ENCODE data around the gene IFTAP. TPM values are rescaled to one million over a fixed set of nuclear protein-coding genes. Genes with fewer than 3 reads are reported as not detected.
"Not testable (repeated sequence)": the region's sequence is repeated elsewhere in the genome, so short reads cannot be mapped to it uniquely, and the experiment has no call there.

Gene IFTAP
- polyA plus RNA-seq (ENCODE audit: insufficient read length) = 39.7 TPM

GRCh38 chr11:36594316-36594989 is at the start of gene IFTAP:
Gene IFTAP, plus strand, starts transcription at chr11:36594502. Its CDS starts 15,602 bp downstream, at chr11:36610104.
- DNase-seq = peak; percentile 90

GRCh38 chr11:36550385-36551115 is 43.8 kb upstream of the IFTAP start:
- DNase-seq = no peak

- DNase-seq = not testable (repeated sequence)
Measured at GRCh38 chr11:36557390-36557789, 36.9 kb upstream of the IFTAP start.

GRCh38 chr11:36557991-36558390 is 36.3 kb upstream of the IFTAP start:
- no peak for DNase-seq

DNA sequence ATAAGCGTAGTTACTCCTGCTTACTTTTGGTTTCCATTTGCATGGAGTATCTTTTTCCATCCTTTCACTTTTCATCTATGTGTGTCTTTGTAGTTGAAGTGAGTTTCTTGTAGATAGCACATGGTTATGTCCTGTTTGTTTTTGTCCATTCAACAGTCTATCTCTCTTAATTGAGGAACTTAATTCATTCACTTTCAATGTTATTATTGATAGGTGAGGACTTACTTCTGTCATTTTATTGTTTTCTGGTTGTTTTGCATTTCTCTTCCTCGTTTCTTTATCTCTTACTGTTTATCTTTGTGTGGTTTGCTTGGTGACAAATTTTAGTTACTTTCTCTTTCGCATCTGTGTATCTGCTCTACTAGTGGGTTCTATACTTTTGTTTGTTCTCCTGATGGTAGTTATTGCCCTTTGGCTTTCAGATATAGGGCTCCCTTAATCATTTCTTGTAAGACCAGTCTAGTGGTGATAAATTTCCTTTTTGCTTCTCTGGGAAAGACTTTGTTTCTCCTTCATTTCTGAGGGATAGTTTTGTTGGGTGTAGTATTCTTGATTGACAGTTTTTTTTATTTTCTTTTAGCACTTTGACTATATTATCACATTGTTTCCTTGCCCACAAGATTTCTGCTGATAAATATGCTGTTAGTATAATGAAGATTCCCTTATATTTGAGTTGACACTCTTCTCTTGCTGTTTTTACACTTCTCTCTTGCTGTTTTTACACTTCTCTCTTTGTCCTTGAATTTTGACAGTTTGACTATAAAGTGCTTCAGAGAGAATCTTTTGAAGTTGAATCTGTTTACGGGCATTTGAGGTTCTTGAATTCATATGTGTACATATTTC is 35.5 kb upstream of the IFTAP start:
- DNase-seq = no peak

DNA sequence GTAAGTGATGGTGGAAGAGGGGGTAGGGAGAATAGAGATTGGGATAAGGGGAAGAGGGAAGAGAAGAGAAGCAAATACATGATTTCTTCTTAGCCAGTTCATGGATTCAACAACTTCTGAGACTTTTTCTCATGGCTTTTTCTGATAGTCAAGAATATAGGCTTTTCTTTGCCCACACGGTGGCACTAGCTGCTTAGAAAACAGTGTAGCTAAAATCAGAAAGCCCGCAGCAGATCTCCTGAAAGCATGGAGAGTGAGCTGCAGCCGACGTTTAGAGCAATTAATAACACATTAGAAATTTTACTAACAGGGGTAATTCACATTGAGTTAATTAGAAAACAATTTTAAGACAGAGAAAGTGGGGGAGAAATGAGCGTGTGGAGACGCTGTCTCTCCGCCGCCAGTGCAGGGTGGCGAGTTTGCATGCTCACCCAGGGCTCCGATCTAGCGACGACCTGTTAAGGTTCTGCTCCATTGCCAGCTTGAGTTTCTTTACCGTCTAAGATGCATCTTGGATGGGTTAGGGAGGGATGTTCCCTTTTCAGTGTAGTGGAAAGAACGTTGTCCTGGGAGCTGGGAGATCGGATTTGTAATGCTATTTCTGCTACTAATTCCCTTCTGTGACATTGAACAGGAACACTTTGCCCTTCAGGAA is 29.8 kb upstream of the IFTAP start:
- DNase-seq = peak; percentile 69

- DNase-seq = no peak
Measured at GRCh38 chr11:36565031-36565610, 29.2 kb upstream of the IFTAP start.

GRCh38 chr11:36566407-36567053 is 27.8 kb upstream of the IFTAP start:
- no peak for DNase-seq

DNA sequence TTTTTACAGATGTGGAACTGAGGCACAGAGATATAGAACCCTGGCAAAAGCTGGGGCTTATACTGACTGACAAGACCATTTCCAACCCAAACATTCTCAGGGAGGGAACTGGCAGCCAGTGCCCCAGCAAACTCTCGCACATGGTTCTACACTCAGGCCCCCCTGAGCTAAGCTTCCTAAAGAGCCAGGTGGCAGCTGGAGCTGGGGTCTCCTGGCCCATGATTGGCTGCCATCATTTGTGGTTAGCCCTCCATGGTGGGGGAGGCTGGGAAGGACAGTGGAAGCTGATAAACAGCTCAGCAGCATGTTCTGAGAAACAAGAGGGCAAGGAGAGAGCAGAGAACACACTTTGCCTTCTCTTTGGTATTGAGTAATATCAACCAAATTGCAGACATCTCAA is 26.6 kb upstream of the IFTAP start, which contains the start of gene RAG1:
TSS of gene RAG1 (plus strand) at position 314 of the 400 bp plus-strand sequence. CDS start 5,298 bp downstream, outside the sequence.
- no peak for DNase-seq

DNA sequence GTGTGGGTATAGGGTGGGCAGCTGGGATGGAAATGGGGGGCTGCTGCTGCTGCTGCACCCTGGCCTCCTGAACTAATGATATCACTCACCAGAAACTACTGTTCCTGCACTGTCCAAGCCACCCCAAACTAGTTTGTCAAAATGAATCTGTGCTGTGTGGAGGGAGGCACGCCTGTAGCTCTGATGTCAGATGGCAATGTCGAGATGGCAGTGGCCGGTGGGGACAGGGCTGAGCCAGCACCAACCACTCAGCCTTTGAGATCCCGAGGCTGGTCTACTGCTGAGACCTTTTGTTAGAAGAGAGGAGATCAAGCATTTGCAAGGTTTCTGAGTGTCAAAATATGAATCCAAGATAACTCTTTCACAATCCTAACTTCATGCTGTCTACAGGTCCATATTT is 25.2 kb upstream of the IFTAP start:
- DNase-seq = no peak

- DNase-seq = no peak
Measured at GRCh38 chr11:36574486-36574885, 19.8 kb upstream of the IFTAP start.

DNA sequence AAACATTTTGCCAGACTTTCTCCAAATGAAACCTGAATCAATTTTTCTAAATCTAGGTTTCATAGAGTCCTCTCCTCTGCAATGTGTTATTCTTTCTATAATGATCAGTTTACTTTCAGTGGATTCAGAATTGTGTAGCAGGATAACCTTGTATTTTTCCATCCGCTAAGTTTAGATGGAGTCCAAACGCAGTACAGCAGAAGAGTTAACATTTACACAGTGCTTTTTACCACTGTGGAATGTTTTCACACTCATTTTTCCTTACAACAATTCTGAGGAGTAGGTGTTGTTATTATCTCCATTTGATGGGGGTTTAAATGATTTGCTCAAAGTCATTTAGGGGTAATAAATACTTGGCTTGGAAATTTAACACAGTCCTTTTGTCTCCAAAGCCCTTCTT is 16.9 kb upstream of the IFTAP start:
- no peak for DNase-seq

GRCh38 chr11:36577859-36578258 is 16.4 kb upstream of the IFTAP start:
- no peak for DNase-seq

DNA sequence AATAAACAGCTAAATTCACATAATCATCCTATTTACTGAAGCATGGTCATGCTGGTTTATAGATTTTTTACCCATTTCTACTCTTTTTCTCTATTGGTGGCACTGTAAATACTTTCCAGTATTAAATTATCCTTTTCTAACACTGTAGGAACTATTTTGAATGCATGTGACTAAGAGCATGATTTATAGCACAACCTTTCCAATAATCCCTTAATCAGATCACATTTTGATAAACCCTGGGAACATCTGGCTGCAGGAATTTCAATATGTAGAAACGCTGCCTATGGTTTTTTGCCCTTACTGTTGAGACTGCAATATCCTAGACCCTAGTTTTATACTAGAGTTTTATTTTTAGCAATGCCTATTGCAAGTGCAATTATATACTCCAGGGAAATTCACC is 15.8 kb upstream of the IFTAP start:
- DNase-seq = no peak

GRCh38 chr11:36581536-36581935 is 12.8 kb upstream of the IFTAP start:
- no peak for DNase-seq

GRCh38 chr11:36583667-36584066 is 10.6 kb upstream of the IFTAP start:
- no peak for DNase-seq

- DNase-seq = no peak
Measured at GRCh38 chr11:36586543-36586942, 7.8 kb upstream of the IFTAP start.

DNA sequence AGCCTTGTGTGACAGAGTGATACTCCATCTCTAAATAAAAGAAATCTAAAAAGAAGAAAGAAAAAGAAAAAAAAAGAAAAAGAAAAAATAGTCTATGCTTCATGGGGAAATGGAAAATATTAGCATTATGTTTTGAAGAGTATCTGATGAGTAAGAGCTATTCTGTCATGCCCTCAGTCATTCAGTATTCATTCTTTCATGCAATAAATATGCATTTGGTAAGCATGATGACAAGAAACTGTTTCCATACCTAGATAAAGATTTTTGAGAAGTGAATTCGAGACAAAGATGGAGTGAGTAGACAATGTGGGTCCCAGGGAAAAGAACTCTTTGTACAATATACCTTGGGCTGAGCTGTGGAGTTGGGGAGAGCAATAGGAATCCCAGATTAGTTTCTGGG is 6.2 kb upstream of the IFTAP start:
- no peak for DNase-seq

GRCh38 chr11:36590513-36590912 is 3.8 kb upstream of the IFTAP start:
- no peak for DNase-seq

DNA sequence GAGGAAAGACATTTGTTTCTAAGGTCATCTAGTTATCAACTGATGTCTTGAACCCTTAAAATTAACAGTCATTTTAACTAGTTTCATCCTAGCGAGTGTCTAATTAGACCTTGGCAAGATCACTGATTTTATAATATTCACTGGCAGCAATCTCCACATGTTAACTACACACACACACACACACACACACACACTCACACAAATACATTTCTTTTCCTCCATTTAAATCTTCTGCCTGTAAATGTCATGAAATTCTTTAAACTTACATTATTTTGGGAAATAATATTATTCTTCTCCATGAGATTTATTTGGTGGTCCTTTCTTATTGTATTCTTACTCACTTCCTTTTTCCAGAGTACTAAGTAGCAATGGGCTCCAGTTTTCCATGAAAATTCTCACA is 2.9 kb upstream of the IFTAP start:
- no peak for DNase-seq

DNA sequence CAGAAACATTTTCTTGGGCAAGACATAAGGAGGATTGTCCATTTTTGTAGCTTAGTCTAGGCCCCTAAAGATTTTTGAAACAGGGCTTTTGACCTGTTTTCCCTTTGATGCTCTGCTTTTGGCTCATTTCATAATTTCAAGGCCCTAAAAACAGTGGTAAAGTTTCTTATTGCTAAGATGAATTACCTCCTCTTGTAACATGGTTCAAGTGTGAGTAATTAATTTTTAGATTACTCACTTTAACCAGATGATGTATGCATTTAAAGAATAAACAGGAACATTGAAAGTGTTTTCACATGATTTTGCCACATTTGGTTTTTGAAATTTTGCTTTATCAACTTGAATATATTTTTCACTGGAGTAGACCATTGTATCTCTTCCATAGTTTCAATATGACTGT is 2.6 kb downstream of the IFTAP start:
- no peak for DNase-seq

DNA sequence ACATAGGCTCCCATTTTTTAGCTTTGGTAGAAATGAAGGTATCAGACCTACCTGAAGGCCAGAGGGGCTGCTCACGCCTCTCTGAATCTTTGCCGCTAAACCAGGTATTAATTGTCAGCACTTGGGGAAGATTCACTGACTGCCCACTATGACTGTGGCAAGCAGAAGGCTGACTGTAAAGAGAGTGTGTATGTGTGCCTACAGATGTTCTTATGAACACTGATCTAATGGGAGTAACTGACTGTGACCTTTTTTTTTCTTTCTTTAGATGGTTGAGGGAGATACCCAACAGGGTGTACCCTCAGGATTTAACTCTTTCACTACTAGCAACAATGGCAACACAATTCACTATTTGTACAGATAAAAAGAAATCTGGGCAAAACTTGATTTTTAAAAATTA is 3.7 kb downstream of the IFTAP start, which contains the start of gene RAG2:
TSS of gene RAG2 (minus strand) at position 186 of the 400 bp plus-strand sequence. CDS start 4,068 bp downstream, outside the sequence.
- no peak for DNase-seq

Measured in hindlimb muscle (tissue), 1 donor.